ENCODE data around the gene CATSPERZ.
A peak's percentile ranks its signal among the peaks of the same experiment; 100 is the strongest.

Gene CATSPERZ, protein sequence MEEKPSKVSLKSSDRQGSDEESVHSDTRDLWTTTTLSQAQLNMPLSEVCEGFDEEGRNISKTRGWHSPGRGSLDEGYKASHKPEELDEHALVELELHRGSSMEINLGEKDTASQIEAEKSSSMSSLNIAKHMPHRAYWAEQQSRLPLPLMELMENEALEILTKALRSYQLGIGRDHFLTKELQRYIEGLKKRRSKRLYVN

DNA sequence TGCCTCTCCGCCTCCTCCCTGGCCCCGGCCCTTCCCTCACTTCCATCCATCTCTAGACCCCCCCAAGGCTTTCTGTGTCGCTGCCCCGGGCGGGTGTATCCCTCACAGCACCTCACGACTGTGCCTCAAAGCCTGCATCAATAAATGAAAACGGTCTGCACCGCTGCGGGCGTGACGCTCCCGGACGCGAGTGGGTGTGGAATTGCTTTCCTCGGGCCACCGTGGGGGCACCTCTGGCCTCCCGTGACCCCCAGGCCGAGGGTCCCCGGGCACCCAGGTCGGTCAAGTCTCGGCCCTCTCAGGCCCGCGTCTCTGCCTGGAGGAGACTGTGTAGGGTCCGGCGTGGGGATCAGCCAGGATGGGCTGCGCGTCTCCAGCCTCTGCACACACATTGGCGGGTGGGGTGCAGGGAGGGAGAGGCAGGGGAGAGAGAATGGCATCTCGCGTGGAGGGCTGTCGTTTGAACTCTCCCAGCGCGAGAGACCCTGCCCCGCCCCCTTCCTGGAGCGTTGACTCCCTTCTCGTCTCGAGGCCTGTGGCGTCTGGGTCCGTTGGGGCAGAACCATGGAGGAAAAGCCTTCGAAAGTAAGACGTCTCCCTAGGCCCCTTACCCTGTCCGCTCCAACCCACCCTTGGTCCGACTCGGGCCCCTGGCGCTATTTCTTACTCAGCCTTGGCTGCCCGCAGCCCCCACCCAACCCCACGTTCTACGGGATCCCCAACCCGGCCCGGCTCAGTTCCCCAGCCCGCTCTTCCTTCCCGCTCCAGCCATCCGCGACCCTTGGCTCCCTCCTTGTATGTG, at the start of gene CATSPERZ:
CATSPERZ (plus strand) TSS at position 512 of the 802 bp plus-strand sequence; CDS start at position 565, 53 bp downstream.
- peak in 5 of 51 donors; percentile 20 to 60 (median 35) for DNase-seq

DNA sequence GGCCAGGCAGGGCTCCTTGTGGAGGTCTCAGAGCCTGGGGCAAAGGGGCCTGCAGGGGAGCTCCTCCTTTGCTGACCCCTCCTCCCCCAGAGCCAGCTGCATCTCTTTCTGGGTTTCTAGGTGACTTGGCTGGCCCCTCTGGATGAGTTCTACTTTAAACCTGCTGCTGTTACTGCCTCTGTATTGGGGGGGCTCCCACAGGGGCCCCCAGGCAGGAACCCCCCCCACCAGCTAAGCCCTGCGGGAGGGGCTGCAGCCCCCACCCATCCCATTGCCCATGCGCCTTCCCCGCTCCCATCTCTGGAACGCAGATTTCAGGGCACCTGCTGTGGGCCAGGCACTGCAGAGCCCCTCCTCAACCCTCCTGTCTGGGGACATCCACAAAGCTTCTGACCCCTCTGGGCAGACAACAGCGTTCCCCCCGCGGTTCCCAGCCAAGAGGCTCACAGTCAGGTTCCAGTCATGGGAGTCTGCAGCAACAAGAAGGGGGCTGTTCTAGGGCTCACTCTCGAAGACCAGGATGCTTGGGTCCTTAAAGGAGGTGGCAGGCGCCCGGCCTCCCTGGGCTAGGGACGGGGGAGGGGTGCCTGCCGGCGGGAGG, 49.6 kb upstream of the CATSPERZ start:
- DNase-seq = no peak

DNA sequence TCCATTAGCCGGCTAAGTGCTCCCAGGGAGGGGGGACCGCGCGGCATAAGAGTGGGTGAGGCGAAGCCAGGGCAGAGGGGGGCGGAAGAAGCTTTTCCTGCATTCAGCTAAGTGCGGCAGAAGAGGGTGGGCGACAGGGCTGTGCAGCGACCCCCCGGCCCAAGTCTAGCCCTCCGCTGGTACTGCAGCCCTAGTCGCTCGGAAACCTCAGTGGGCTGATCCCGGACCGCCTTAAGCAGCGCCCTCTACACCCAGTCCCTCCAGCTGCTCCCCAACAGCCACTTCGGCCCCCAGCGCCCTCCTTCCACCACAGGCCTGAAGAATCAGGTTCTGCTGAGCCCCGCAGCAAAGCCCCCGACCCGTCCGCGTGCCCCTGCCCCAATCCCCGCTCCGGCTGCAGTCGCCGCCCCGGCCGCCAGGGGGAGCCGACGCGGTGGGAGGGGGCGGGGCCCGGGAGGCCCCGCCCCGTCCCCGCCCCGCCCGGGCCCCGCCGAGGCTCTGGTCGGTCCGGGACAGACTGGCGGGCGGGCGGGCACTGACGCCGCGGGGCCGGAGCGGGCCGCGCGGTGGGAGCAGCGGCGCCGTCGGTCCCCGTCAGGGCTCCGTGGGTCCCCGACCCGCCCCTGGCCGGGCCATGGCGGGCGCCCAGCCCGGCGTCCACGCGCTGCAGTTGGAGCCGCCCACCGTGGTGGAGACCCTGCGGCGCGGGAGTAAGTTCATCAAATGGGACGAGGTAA, 49.0 kb upstream of the CATSPERZ start, which contains the start of gene PLCB3:
PLCB3 (plus strand) TSS at position 515 of the 737 bp plus-strand sequence; CDS start at position 635, 120 bp downstream.
- peak in 32 of 51 donors; percentile 20 to 75 (median 43) for DNase-seq

DNA sequence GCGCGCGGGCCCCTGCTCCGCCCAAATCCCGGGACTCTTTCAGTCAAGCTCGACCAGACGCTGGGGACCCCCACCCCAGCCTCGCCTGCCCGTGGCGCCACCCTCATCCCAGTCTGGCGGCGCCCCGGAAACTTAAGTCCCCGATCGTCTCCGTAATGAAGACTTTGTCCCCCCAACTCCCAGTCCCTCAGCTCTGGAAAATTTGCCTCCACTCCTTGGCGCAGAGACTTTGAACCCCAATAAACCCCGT, 48.5 kb upstream of the CATSPERZ start:
- DNase-seq = no peak

DNA sequence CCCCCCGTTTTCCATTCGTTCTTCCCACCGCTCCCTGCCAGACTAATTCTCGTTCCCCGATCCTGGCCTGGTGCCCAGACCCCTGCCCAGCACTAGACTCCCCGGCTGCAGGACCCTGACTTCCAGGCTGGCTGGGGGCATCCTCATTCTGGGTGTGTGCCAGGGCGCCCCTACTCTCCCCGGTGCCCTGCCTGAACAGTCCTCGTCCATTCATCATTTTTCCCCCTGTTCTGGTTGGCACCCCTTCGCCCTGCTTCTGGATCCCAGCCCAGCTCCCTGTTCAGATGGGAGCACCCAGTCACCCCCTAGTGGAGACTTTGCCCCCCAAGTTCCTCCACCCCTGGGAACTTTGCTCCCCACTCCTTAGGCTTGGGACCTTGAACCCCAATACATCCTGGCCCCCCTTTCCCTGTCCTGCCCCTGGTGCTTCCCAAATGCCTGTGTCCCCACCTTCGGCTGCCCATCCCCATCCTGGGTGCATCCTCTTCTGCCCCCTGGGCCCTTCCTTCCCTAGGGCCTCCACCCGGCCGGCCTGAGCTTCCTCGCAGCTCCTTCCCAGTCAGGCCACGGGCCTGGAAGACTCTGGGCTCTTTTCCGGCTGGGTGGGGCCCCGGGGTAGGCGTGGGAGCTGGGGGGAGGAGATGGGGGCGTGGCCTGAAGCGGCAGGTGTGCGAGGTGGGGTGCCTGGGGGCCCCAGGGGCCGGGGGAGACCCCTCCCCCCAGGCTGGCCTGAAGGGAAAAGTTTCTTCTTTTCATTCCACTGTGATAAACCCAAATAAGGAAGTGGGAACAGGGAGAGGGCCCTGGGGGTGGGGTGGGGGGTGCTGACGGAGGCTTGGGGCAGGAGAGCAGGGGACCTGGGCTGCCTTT, 47.9 kb upstream of the CATSPERZ start:
- DNase-seq = peak in 3 of 51 donors; percentile 16 to 41 (median 21)

DNA sequence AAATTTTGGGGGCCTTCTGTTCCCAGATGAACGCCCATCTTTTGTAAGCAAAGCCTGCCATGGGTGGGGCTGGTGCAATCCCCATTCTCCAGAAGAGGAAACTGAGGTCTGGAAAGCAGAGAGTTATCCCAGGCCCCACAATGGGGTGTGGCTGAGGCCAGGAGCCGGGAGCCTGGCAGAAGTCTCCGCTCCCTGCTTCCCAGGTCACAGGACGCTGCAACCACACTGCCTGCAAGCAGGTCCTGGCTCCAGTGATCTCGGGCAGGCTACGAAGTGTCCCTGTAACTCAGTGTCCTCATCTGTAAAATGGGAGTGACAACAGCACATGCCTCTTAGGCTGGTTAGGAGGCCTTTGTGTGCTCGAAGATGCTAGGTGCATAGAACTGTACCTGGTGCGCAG, 47.1 kb upstream of the CATSPERZ start:
- no peak for DNase-seq

DNA sequence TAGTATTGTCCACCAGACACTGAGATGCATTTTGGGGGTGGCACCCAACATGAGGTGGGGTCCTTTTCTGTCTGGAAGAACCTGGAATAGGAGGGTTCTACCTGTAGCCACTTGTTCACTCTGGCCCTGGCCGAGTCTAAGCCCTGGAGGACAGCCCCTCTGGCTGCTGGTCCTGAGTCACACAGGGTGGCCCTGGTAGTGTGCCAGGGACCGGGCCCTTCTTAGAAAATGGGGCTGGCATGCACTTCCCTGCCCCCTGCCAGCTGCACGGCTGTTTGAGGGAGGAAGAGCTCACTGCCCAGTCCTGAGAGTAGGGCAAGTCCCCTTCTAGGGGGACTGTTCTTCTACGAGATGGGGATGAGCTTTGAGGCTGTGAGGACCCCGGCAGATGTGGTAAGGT, 46.7 kb upstream of the CATSPERZ start:
- DNase-seq = peak in 34 of 51 donors; percentile 9 to 82 (median 52)

DNA sequence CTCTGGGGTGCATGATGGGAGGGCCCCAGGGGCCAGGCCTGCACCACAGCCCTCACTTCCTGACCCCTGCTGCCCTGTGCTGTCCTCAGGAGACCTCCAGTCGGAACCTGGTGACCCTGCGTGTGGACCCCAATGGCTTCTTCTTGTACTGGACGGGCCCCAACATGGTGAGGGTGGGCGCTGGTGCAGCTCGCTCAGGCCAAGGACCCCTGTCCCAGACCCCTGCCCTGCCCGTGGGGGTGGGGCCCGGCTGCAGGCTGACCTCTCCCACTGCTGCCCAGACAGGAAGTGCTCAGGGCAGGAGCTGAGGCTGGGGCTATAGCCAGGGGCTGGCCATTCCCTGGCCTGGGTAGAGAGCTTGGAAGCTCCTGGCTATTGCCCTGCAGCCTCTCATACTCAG, 45.8 kb upstream of the CATSPERZ start:
- no peak for DNase-seq

DNA sequence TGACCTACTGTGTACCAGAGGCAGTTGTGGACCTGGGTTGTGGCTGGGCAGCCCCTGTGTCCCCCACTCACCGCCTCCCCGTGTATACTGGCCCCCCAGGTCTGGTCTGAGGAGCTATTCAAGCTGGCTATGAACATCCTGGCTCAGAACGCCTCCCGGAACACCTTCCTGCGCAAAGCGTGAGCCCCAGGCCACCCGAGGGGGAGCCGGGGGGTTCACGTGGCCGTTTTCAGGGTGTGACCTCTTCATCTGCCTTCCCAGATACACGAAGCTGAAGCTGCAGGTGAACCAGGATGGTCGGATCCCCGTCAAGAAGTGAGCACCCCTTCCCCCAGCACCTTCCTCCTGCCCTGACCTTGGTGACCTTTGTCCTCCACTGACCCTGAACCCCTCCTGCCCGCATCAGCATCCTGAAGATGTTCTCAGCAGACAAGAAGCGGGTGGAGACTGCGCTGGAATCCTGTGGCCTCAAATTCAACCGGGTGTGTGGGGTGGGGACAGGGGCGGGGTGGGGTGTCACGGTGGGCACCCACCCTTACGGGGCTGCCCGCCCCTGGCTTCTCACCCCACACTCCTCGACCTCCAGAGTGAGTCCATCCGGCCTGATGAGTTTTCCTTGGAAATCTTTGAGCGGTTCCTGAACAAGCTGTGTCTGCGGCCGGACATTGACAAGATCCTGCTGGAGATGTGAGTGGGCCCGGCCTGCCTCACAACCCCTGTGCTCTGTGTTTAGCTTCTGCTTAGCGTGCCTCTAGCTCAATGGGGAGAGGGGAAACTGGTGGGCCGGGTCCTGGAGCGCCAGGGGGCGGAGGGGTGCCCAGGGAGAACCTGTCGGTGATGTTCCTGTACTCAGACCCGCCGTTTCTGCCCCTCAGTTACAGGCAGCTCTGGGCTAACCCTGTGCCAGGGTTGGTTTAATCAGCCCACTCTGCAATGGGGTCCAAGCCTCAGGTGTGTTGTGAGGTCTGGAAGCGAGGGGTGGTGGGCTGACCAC, 44.7 kb upstream of the CATSPERZ start:
- DNase-seq = no peak

DNA sequence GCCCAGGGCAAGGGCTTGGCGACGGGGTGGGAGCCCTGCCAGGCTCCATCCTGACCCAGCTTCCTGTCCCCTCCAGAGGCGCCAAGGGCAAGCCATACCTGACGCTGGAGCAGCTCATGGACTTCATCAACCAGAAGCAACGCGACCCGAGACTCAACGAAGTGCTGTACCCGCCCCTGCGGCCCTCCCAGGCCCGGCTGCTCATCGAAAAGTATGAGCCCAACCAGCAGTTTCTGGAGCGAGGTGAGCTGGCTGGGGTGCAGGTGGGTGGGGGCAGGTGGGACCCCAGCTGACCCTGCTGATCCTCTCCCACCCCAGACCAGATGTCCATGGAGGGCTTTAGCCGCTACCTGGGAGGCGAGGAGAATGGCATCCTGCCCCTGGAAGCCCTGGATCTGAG, 43.9 kb upstream of the CATSPERZ start:
- no peak for DNase-seq

DNA sequence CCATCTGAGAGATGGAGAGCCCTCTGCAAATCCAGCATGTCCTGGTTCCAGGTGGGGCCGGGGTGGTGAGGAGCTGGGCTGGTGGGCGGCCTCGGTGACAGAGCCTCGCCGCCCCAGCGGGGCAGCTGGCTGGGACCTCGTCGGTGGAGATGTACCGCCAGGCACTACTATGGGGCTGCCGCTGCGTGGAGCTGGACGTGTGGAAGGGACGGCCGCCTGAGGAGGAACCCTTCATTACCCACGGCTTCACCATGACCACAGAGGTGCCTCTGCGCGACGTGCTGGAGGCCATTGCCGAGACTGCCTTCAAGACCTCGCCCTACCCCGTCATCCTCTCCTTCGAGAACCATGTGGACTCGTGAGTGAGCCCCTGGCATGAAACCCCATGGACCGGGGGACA, 41.8 kb upstream of the CATSPERZ start:
- DNase-seq = no peak

DNA sequence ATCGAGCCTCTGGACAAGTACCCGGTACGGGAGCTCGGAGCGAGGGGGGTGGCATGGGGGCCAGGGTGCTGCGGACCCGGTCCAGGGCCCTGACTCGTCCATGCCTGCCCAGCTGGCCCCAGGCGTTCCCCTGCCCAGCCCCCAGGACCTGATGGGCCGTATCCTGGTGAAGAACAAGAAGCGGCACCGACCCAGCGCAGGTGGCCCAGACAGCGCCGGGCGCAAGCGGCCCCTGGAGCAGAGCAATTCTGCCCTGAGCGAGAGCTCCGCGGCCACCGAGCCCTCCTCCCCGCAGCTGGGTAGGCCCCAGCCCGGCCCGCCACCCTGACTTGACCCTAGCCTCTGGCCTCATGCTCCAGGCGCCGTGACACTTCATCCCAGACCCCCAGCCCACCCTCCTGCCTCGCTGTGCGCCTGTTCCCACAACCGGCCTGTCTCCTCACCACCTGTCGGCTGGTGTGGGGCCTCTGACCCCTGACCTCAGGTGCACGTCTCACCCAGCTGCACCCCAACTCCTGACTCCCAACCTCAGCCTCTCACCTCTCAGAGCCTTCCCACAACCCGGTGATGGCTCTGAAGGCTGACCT, 41.1 kb upstream of the CATSPERZ start:
- no peak for DNase-seq

DNA sequence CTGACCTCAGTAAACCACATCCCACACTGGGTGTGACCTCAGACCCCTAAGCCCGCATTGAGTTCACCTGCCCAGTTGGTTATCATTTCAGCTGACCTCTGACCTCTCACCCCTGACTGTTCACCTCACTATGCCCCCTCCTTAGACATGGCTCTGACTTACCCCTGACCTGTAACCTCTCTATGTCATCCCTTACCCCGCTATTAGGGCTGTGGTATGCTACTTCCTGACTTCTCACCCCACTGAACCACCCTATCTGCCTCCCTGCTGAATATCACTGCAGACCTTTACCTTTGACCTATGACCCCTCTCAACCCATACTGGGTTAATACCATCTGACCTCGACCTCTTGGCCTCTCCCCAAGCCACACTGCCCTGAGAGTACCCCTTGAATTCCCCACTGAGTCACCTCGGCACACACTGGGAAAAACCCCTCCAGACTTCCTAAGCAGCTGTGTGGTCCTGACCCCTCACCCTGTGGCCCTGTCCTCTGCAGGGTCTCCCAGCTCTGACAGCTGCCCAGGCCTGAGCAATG, 40.6 kb upstream of the CATSPERZ start:
- DNase-seq = no peak

DNA sequence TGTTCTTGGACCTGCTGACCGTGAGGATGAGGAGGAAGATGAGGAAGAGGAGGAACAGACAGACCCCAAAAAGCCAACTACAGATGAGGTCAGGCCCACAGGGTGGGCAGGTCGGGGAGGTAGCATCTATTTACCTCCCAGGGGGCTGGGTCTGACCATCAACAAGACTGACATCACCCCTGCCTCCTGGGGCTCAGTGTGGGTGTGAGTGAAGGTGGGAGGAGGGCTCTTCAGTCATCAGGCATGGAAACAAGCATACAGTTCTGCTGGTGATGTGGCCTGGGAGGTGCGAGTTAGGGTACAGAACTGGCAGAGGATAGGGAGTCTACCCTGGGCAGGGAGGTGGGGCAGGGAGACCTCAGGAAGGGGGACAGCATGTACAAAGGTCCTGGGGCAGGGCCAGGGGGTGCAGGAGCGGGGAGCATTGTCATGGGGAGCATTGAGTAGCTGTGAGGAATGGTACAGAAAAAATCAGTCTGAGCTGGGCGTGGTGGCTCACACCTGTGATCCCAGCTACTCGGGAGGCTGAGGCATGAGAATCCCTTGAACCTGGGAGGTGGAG, 39.9 kb upstream of the CATSPERZ start:
- DNase-seq = no peak

DNA sequence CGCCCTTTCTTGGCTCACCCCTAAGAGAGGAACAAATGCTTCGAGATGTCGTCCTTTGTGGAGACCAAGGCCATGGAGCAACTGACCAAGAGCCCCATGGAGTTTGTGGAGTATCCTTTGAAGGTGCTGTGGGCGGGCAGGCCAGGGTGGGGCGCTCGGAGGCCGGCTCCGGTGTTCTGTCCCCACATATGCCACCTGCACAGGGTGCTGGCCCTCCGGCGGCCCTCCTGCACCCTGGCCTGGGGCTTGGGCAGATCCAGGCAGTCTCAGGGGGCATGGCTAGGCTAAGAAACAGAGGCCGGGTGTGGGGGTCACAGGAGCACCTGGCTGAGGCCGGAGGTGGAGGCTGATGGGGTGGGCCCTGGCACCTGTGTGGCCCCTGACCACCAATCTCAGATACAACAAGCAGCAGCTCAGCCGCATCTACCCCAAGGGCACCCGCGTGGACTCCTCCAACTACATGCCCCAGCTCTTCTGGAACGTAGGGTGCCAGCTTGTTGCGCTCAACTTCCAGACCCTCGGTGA, 38.5 kb upstream of the CATSPERZ start:
- no peak for DNase-seq

DNA sequence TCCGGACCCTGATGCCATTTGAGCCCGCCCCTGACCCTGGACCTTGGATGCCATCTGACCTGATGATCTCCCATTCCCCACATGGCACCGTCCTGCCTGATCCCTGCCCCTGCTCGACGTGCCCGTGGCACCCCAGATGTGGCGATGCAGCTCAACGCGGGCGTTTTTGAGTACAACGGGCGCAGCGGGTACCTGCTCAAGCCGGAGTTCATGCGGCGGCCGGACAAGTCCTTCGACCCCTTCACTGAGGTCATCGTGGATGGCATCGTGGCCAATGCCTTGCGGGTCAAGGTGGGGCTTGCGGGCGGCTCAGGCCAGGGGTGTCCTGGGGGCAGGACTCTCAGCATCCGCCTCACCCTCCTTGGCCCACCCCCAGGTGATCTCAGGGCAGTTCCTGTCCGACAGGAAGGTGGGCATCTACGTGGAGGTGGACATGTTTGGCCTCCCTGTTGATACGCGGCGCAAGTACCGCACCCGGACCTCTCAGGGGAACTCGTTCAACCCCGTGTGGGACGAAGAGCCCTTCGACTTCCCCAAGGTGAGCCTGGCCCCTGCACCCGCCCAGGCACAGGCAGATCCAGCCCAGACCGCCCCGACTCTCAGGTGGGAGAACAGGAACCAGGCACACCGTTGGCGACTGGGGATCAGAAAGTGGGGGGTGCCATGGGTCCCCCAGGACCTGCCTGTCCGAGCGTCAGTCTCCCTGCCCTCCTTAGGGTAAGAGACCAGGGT, 37.7 kb upstream of the CATSPERZ start:
- DNase-seq = no peak

DNA sequence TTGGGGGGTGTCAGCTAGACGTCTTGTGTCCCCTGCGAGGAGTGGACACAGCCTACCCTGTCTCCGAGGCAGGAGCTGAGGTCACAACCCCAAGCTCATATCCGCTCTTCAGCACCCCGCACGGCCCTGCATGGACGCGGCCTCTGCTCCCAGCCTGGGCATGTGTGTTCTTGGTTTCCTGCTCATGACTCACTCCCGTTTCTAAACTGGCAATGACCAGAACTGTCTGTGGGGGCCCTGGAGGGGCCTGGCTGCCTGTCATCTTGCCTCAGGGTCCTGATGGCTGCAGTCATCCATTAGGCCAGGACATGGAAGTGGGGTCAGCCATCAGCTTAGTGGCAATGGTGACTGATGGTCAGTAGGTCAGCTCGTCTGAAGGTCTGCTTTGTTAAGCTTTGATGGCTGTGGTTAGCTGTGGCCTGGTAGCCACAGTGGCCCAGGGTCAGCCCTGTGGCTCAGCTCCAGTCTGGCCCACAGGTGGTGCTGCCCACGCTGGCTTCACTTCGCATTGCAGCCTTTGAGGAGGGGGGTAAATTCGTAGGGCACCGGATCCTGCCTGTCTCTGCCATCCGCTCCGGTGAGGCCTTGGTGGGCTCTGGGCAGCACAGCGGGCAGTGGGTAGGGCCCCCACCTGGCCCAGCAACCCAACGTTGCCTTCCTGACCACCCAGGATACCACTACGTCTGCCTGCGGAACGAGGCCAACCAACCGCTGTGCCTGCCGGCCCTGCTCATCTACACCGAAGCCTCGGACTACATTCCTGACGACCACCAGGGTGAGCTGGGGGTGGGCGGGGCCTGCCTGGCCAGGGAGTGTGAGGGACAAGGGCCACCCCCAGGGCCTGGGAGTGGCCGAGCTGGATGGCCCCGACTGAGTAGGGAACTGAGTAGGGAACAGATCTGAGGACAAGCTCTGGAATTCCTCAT, 36.9 kb upstream of the CATSPERZ start:
- no peak for DNase-seq
